Measurements from ENCODE around the gene ZNF77. TPM values are rescaled to one million over a fixed set of nuclear protein-coding genes. Genes with fewer than 3 reads are reported as not detected.
A peak's percentile ranks its signal among the peaks of the same experiment; 100 is the strongest.
"Not testable (repeated sequence)": the region's sequence is repeated elsewhere in the genome, so short reads cannot be mapped to it uniquely, and the experiment has no call there.

The ZNF77 gene
- total RNA-seq, 2 experiments from 2014 or later, result 5.4 to 6.8 TPM

- 0 out of 2 replicates have a peak overlapping the region, but pooled peaks have one; percentile 57 for H3K4me2 ChIP-seq (ENCODE audit: low read length)
- H3K36me3 ChIP-seq (ENCODE audit: insufficient read depth, low read length), result peaks cover 4% of the 10 kb centered on the region; the same call in 1 of the 2 replicates
- H4K20me1 ChIP-seq (ENCODE audit: insufficient read depth, low read length), result no peaks in the 10 kb centered on the region
- H3K9me3 ChIP-seq (ENCODE audit: low read length), result peaks cover 17% of the 10 kb centered on the region; the same call in 1 of the 2 replicates
- H3K4me1 ChIP-seq (ENCODE audit: insufficient read depth, low read length, poor library complexity, severe bottlenecking), result peaks cover 67% of the 10 kb centered on the region
- H3K4me3 ChIP-seq (ENCODE audit: low read depth, low read length, poor library complexity, severe bottlenecking), result no peak overlapping the region
- intact Hi-C loops (cut with micrococcal nuclease; ENCODE audit: unreplicated experiment), result no loop called here
- no peaks in the 10 kb centered on the region for H3K9me2 ChIP-seq (ENCODE audit: insufficient read depth, low read length)
- H3K27ac ChIP-seq (ENCODE audit: low read depth, low read length, poor library complexity, severe bottlenecking), result peak overlapping the region; percentile 98
- no peaks in the 10 kb centered on the region for H3K79me2 ChIP-seq (ENCODE audit: insufficient read depth, low read depth, low read length)
- H2AFZ ChIP-seq (ENCODE audit: low read length), result no peak overlapping the region; the same call in 1 of the 2 replicates
- BruUV-seq (replicated peaks), result no TSS peak
- ChIA-PET CTCF (ENCODE audit: unreplicated experiment) (no interaction called here), POLR2A (interaction anchor here (1.4 to 1.7 kb wide), 2 partner anchors 9 to 75 kb away, joined by 3 to 9 read pairs; partner anchors contain the start of gene TLE6)
- no peak for DNase-seq (ENCODE audit: low spot score)
- TF ChIP-seq EZH2phosphoT487 (IDR thresholded peaks at IDR 0.05; ENCODE audit: borderline replicate concordance, low read depth, low read length), result no peak
- no peak for TF ChIP-seq CTCF (conservative IDR thresholded peaks at IDR 0.05; ENCODE audit: low read length)
Measured at GRCh38 chr19:2967972-2968371, 23.2 kb upstream of the ZNF77 start.

- TF ChIP-seq EZH2phosphoT487 (IDR thresholded peaks at IDR 0.05; ENCODE audit: borderline replicate concordance, low read depth, low read length) (no peak), CTCF (conservative IDR thresholded peaks at IDR 0.05; ENCODE audit: low read length) (no peak)
- no TSS peak for BruUV-seq (replicated peaks)
- Histone ChIP-seq H3K9me2 (ENCODE audit: insufficient read depth, low read length) (no peaks in the 10 kb centered on the region), H3K27ac (ENCODE audit: low read depth, low read length, poor library complexity, severe bottlenecking) (no peak overlapping the region), H4K20me1 (ENCODE audit: insufficient read depth, low read length) (no peaks in the 10 kb centered on the region), H3K4me1 (ENCODE audit: insufficient read depth, low read length, poor library complexity, severe bottlenecking) (peaks cover 47% of the 10 kb centered on the region), H3K36me3 (ENCODE audit: insufficient read depth, low read length) (peaks cover 4% of the 10 kb centered on the region; the same call in 1 of the 2 replicates), H2AFZ (ENCODE audit: low read length) (no peak overlapping the region), H3K4me3 (ENCODE audit: low read depth, low read length, poor library complexity, severe bottlenecking) (no peak overlapping the region), H3K9me3 (ENCODE audit: low read length) (peaks cover 17% of the 10 kb centered on the region; the same call in 1 of the 2 replicates), H3K79me2 (ENCODE audit: insufficient read depth, low read depth, low read length) (no peaks in the 10 kb centered on the region), H3K4me2 (ENCODE audit: low read length) (no peak overlapping the region)
- ChIA-PET POLR2A (interaction anchor here (0.6 kb wide), 1 partner anchor 345 kb away, joined by 3 read pairs; no protein-coding TSS in a partner anchor), CTCF (ENCODE audit: unreplicated experiment) (no interaction called here)
- no peak for DNase-seq (ENCODE audit: low spot score)
- intact Hi-C loops (cut with micrococcal nuclease; ENCODE audit: unreplicated experiment), result no loop called here
Measured at GRCh38 chr19:2964874-2965273, 20.1 kb upstream of the ZNF77 start.

- peaks cover 17% of the 10 kb centered on the region; the same call in 1 of the 2 replicates for H3K9me3 ChIP-seq (ENCODE audit: low read length)
- H2AFZ ChIP-seq (ENCODE audit: low read length); DNase-seq (ENCODE audit: low spot score); H4K20me1 ChIP-seq (ENCODE audit: insufficient read depth, low read length); H3K27ac ChIP-seq (ENCODE audit: low read depth, low read length, poor library complexity, severe bottlenecking); H3K79me2 ChIP-seq (ENCODE audit: insufficient read depth, low read depth, low read length); H3K4me2 ChIP-seq (ENCODE audit: low read length); H3K4me3 ChIP-seq (ENCODE audit: low read depth, low read length, poor library complexity, severe bottlenecking); intact Hi-C loops (cut with micrococcal nuclease; ENCODE audit: unreplicated experiment); BruUV-seq (replicated peaks); H3K9me2 ChIP-seq (ENCODE audit: insufficient read depth, low read length); H3K36me3 ChIP-seq (ENCODE audit: insufficient read depth, low read length); CTCF ChIA-PET (ENCODE audit: unreplicated experiment): not testable (repeated sequence)
- POLR2A ChIA-PET, result interaction anchor here (1.3 kb wide), 1 partner anchor 14 kb away, joined by 3 read pairs; the partner anchor contains the start of gene TLE6
- H3K4me1 ChIP-seq (ENCODE audit: insufficient read depth, low read length, poor library complexity, severe bottlenecking), result peaks cover 34% of the 10 kb centered on the region
Measured at GRCh38 chr19:2963631-2964030, 18.9 kb upstream of the ZNF77 start.
